OCI-LY7 (cell line): ENCODE measurements around the gene MRPL9. TPM values are rescaled to one million over a fixed set of nuclear protein-coding genes. Genes with fewer than 3 reads are reported as not detected.
A peak's percentile ranks its signal among the peaks of the same experiment; 100 is the strongest.

Experiments
- BruUV-seq: library from RNA; stranded (reverse); fragments of 400-500 nt; replicated peaks from 2 replicates; lab custom pipeline; 2021; lab: Mats Ljungman, UMichigan
- CTCF ChIA-PET: fragments of 300-600 bp; sonication (Branson Sonifier 250); formaldehyde crosslinking; loops from one replicate; lab custom pipeline; 2022; ENCODE audit warnings: antibody characterized with exemption; ENCODE audit not compliant: unreplicated experiment; lab: Charles Lee
- POLR2A ChIA-PET: fragments of 300-600 bp; sonication (Branson Sonifier 250); formaldehyde crosslinking; loops from one replicate; lab custom pipeline; 2022; ENCODE audit warnings: antibody characterized with exemption; lab: Charles Lee
- DNase-seq: peaks from one replicate; pipeline ENCODE4 v3.0.0-alpha.2; 2015; ENCODE audit warnings: low spot score
- H2AFZ ChIP-seq: fragments of 200-600 bp; sonication (generic), shearing (Covaris generic); 2 replicates; pipeline ENCODE4 v1.6.1; 2014; ENCODE audit warnings: mild to moderate bottlenecking, antibody characterized with exemption, low read length, moderate library complexity
- H3K27ac ChIP-seq: fragments of 200-600 bp; sonication (generic); 2 replicates; pipeline ENCODE4 v1.5.1; 2014; ENCODE audit warnings: mixed run types, low read depth, mild to moderate bottlenecking, moderate library complexity, low read length, inconsistent platforms; ENCODE audit not compliant: poor library complexity, severe bottlenecking
- H3K36me3 ChIP-seq: fragments of 200-600 bp; sonication (generic); 2 replicates; pipeline ENCODE4 v1.6.1; 2014; ENCODE audit warnings: mild to moderate bottlenecking, antibody characterized with exemption, low read length, moderate library complexity, mixed read lengths; ENCODE audit not compliant: insufficient read depth
- H3K4me1 ChIP-seq: fragments of 200-600 bp; sonication (generic); 2 replicates; pipeline ENCODE4 v1.5.1; 2014; ENCODE audit warnings: mild to moderate bottlenecking, low read length; ENCODE audit not compliant: insufficient read depth, poor library complexity, severe bottlenecking
- H3K4me2 ChIP-seq: fragments of 200-600 bp; sonication (generic); 2 replicates; pipeline ENCODE4 v1.6.1; 2014; ENCODE audit warnings: mild to moderate bottlenecking, low read length
- H3K4me3 ChIP-seq: fragments of 200-600 bp; sonication (generic); 2 replicates; pipeline ENCODE4 v1.5.1; 2014; ENCODE audit warnings: mild to moderate bottlenecking, low read depth, low read length; ENCODE audit not compliant: poor library complexity, severe bottlenecking
- H3K79me2 ChIP-seq: fragments of 200-600 bp; sonication (generic); 2 replicates; pipeline ENCODE4 v1.6.1; 2016; ENCODE audit warnings: low read depth, mild to moderate bottlenecking, low read length, moderate library complexity, mixed read lengths; ENCODE audit not compliant: insufficient read depth
- H3K9me2 ChIP-seq: fragments of 200-600 bp; sonication (generic); 2 replicates; pipeline ENCODE4 v1.6.1; 2016; ENCODE audit warnings: mild to moderate bottlenecking, low read length, mixed read lengths; ENCODE audit not compliant: insufficient read depth
- H3K9me3 ChIP-seq: fragments of 200-600 bp; sonication (generic); 2 replicates; pipeline ENCODE4 v1.6.1; 2014; ENCODE audit warnings: mild to moderate bottlenecking, mixed run types, low read length, mixed read lengths
- H4K20me1 ChIP-seq: fragments of 200-600 bp; sonication (generic); 2 replicates; pipeline ENCODE4 v1.6.1; 2014; ENCODE audit warnings: mild to moderate bottlenecking, antibody characterized with exemption, low read length, moderate library complexity, mixed read lengths; ENCODE audit not compliant: insufficient read depth
- CTCF ChIP-seq: fragments of 200-600 bp; sonication (generic); conservative IDR thresholded peaks from 2 replicates; pipeline ENCODE4 v1.5.1; 2014; ENCODE audit warnings: mild to moderate bottlenecking, antibody characterized with exemption, low read length, moderate library complexity, mixed read lengths
- EZH2phosphoT487 ChIP-seq: fragments of 200-600 bp; sonication (generic); IDR thresholded peaks from 2 replicates; pipeline ENCODE4 v1.6.1; 2018; ENCODE audit warnings: low read depth, borderline replicate concordance, mild to moderate bottlenecking, mixed run types, antibody characterized with exemption, low read length, moderate library complexity, mixed read lengths
- intact Hi-C: fragments of 100-400 bp; cut with micrococcal nuclease; formaldehyde crosslinking; loops from one replicate; pipeline ENCODE4 v1.10.0; 2022; ENCODE audit not compliant: unreplicated experiment
- total RNA-seq, 2 experiments: library from RNA; depleted of rRNA in 1 of 2; stranded (reverse); fragments of >200 nt in 1 of 2; shearing (Covaris generic) in 1 of 2; gene quantifications; 2 replicates each; pipeline ENCODE4 v1.2.3, GENCODE V29; 2014 to 2022

The MRPL9 gene
- total RNA-seq, 2 experiments from 2014 or later: 98.6 to 107 TPM

- no peaks in the 10 kb centered on the region for H4K20me1 ChIP-seq
- no peak overlapping the region for H3K4me2 ChIP-seq
- POLR2A ChIA-PET: no interaction called here
- no TSS peak for BruUV-seq
- TF ChIP-seq EZH2phosphoT487 (no peak), CTCF (peak; percentile 59)
- peak; percentile 34 for DNase-seq
- H3K79me2 ChIP-seq: no peaks in the 10 kb centered on the region
- intact Hi-C loops: loop anchor here (5.0 kb wide), 1 partner anchor 121 kb away; the partner anchor contains the start of gene C2CD4D
- no peaks in the 10 kb centered on the region for H3K9me2 ChIP-seq
- H3K36me3 ChIP-seq: no peaks in the 10 kb centered on the region
- CTCF ChIA-PET: no interaction called here
- H3K9me3 ChIP-seq: no peaks in the 10 kb centered on the region
- no peak overlapping the region for H2AFZ ChIP-seq
- H3K4me1 ChIP-seq: peaks cover 7% of the 10 kb centered on the region
- H3K4me3 ChIP-seq: no peak overlapping the region
- no peak overlapping the region for H3K27ac ChIP-seq
Measured at GRCh38 chr1:151715726-151716404, 47.4 kb downstream of the MRPL9 start.

GRCh38 chr1:151714820-151715725 is 48.2 kb downstream of the MRPL9 start:
- no peak for DNase-seq
- Histone ChIP-seq H3K4me3 (no peak overlapping the region), H3K79me2 (no peaks in the 10 kb centered on the region), H4K20me1 (no peaks in the 10 kb centered on the region), H3K4me1 (no peaks in the 10 kb centered on the region), H3K27ac (no peak overlapping the region), H3K36me3 (no peaks in the 10 kb centered on the region), H3K9me2 (no peaks in the 10 kb centered on the region), H2AFZ (no peak overlapping the region), H3K9me3 (no peaks in the 10 kb centered on the region), H3K4me2 (no peak overlapping the region)
- ChIA-PET POLR2A (no interaction called here), CTCF (no interaction called here)
- intact Hi-C loops: loop anchor here (5.0 kb wide), 1 partner anchor 122 kb away; the partner anchor contains the start of gene C2CD4D
- TF ChIP-seq CTCF (no peak), EZH2phosphoT487 (no peak)
- BruUV-seq: no TSS peak
